NOMO-1 treated with dmso at 0.1 percent for 144 hours (cell line): ENCODE data around the gene PMIS2.
"Not testable (repeated sequence)": the region's sequence is repeated elsewhere in the genome, so short reads cannot be mapped to it uniquely, and the experiment has no call there.

Source experiments
- DNase-seq: peaks from one replicate; lab custom pipeline; 2025; ENCODE audit not compliant: unreplicated experiment; lab: John Stamatoyannopoulos, UW

The PMIS2 gene

GRCh38 chr19:35587321-35587720, 1.3 kb downstream of the PMIS2 start:
- DNase-seq = no peak

- no peak for DNase-seq
Observed at GRCh38 chr19:35590875-35591274, 4.9 kb downstream of the PMIS2 start.

GRCh38 chr19:35592226-35592625, 6.3 kb downstream of the PMIS2 start:
- DNase-seq = no peak

- not testable (repeated sequence) for DNase-seq
Observed at GRCh38 chr19:35595026-35595425, 9.1 kb downstream of the PMIS2 start.

- no peak for DNase-seq
Observed at GRCh38 chr19:35595928-35596327, 10.0 kb downstream of the PMIS2 start.

- DNase-seq = no peak
Observed at GRCh38 chr19:35596366-35596999, 10.5 kb downstream of the PMIS2 start.

GRCh38 chr19:35601971-35602370, 16.0 kb downstream of the PMIS2 start:
- no peak for DNase-seq

- DNase-seq = not testable (repeated sequence)
Observed at GRCh38 chr19:35604436-35604835, 18.5 kb downstream of the PMIS2 start.

GRCh38 chr19:35607170-35607569, 21.2 kb downstream of the PMIS2 start:
- not testable (repeated sequence) for DNase-seq

- no peak for DNase-seq
Observed at GRCh38 chr19:35607661-35608060, 21.7 kb downstream of the PMIS2 start.

GRCh38 chr19:35608251-35608650, 22.3 kb downstream of the PMIS2 start:
- no peak for DNase-seq

GRCh38 chr19:35609851-35610353, 23.9 kb downstream of the PMIS2 start:
- peak; percentile 52 for DNase-seq

- DNase-seq = no peak
Observed at GRCh38 chr19:35612224-35612558, 26.2 kb downstream of the PMIS2 start.

- peak; percentile 84 for DNase-seq
Observed at GRCh38 chr19:35612559-35613321, 26.8 kb downstream of the PMIS2 start, which contains the start of gene HAUS5. TSS of gene HAUS5 (plus strand) at chr19:35612735. CDS start at chr19:35612795, 60 bp downstream.

- DNase-seq = no peak
Observed at GRCh38 chr19:35613574-35613973, 27.6 kb downstream of the PMIS2 start.

GRCh38 chr19:35615036-35615435, 29.1 kb downstream of the PMIS2 start:
- DNase-seq = no peak

- DNase-seq = no peak
Observed at GRCh38 chr19:35618857-35619256, 32.9 kb downstream of the PMIS2 start.

GRCh38 chr19:35619290-35619923, 33.4 kb downstream of the PMIS2 start:
- no peak for DNase-seq

GRCh38 chr19:35620001-35620400, 34.0 kb downstream of the PMIS2 start:
- no peak for DNase-seq

GRCh38 chr19:35621708-35622107, 35.7 kb downstream of the PMIS2 start:
- DNase-seq = no peak

GRCh38 chr19:35622750-35623149, 36.8 kb downstream of the PMIS2 start:
- DNase-seq = no peak
